Activated CD4-positive, alpha-beta T cell treated with anti-CD3 and anti-CD28 coated beads for 4 hours (primary cell): ENCODE results near the gene CAV3.
"Not testable (repeated sequence)": the region's sequence is repeated elsewhere in the genome, so short reads cannot be mapped to it uniquely, and the experiment has no call there.

Experiments
- DNase-seq, 2 donors: peaks; one replicate each; pipeline ENCODE4 v3.0.0-alpha.2; 2020

CAV3 gene

GRCh38 chr3:8733332-8734094 is at the start of gene CAV3:
Gene CAV3 (plus strand): TSS chr3:8733802. CDS start chr3:8733877, 75 bp downstream.
- no peak for DNase-seq

GRCh38 chr3:8684992-8685391 is 48.6 kb upstream of the CAV3 start:
- DNase-seq, result not testable (repeated sequence)

- not testable (repeated sequence) for DNase-seq
Observed at GRCh38 chr3:8691295-8691694, 42.3 kb upstream of the CAV3 start.

DNA sequence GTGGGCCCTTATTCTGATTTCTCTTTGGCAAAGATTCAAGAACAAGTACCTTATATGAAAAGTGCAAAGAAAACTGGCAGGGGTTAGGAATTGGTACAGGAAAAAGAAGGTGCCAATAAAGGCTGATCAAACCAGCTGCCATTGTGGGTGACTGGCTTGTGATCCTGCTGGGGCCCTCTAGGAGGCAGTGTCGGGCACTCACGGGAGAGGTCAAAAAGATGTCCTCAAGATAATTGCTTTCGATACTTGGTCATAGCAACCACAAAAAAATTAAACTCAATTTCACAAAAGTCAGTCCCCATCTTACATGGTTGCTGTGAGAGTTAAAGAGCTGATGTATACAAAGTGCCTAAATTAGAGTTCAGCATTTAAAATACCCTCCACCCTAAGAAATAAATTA is 31.0 kb upstream of the CAV3 start:
- DNase-seq, result no peak

- DNase-seq, result no peak
Observed at GRCh38 chr3:8705575-8705974, 28.0 kb upstream of the CAV3 start.

- DNase-seq, result no peak
Observed at GRCh38 chr3:8709287-8709686, 24.3 kb upstream of the CAV3 start.

GRCh38 chr3:8709801-8710507 is 23.6 kb upstream of the CAV3 start:
- DNase-seq, result no peak

GRCh38 chr3:8712045-8712907 is 21.3 kb upstream of the CAV3 start:
- DNase-seq, result no peak

GRCh38 chr3:8712908-8713255 is 20.7 kb upstream of the CAV3 start:
- no peak for DNase-seq

GRCh38 chr3:8713901-8714759 is 19.5 kb upstream of the CAV3 start:
- DNase-seq, result no peak

DNA sequence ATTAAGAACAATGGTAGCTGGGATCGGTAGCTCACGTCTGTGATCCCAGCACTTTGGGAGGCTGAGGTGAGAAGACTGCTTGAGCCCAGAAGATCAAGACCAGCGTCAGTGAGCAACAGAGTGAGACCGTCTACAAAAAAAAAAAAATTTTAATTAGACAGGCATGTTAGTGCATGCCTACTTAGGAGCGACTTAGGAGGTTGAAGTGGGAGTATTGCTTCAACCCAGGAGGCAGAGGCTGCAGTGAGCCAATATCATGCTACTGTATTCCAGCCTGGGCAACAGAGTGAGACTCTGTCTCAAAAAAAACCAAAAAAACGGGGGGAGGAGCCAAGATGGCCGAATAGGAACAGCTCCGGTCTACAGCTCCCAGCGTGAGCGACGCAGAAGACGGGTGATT is 17.8 kb upstream of the CAV3 start:
- not testable (repeated sequence) for DNase-seq

DNA sequence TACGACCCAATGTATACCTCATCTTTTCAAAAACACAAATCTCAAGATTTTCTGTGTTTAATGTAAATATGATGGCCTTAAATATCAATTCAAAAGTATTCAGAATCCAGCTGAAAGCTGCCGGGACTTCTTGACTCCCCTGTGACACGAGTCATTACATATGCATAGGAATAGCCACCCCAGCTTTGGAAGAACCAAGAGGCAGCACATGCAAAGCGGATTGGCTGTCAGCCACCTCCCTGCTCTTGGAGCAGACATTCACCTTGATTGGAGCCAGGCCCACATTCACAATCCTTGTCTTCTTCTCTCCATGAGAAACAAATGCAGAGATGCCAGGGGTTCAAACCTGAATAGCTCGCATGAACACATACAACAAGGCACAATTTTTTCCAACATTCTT is 10.8 kb upstream of the CAV3 start:
- no peak for DNase-seq

DNA sequence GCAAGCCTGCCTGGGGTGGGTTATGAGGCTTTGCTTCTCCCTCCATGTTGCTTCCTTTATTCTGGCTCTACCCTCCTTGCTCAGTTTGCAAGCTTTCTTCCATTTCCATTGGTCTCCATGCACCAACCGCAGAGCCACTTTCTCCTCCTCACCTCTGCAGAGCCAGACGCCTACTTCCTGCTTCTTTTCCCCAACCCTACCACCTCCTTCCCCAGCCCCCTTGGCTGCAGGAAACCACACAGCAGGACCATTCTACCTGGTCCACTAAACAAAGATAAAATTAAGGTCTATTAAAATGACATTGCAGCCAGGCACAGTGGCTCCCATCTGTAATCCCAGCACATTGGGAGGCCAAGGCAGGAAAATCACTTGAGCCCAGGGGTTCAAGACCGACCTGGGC is 10.0 kb upstream of the CAV3 start:
- DNase-seq, result no peak

DNA sequence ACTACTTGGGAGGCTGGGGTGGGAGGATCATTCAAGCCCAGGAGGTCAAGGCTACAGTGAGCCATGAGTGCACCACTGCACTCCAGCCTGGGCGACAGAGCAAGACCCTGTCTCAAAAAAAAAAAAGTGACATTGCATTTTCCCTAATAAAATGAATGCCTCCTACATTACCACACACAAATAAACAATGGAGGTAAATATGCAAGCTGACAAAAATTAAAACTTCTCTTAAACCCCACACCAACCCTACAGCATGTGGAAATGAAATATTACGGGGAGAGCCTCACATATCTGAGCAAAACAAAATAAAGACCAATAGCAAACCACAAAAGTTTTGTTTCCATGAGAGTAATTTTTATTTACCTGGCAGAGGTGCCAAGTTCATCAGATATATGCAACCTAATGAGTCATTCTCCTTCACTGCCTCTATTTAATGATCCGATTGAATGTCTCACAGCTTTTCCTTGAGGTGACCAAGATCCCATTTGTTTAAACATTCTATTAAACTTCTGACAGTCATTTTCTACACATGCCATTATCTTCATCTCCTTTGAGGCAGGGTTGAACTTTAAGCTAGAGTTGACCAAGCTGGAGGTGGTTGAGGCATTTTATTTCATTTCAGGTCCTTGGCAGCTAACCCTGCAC is 9.4 kb upstream of the CAV3 start:
- DNase-seq, result no peak

GRCh38 chr3:8727605-8728512 is 5.7 kb upstream of the CAV3 start:
- no peak for DNase-seq

DNA sequence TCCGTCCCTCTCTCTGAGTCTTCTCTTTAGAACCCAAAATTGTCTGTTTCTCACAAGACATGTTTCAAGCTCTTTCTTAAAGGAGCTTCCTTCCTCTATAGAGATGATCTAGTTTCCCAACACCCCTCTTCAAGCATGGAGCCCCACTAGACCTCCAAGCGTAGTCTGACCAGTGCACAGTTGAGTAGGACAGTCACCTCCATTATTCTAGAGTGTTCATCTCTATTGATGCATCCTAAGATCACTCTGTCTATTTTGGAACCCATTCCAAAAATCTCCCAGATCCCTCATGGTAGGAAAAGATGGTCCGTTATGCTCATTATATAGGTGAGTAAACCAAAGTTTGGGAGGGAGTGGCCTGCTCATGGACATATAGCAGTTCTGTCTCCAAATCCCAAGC is 4.1 kb upstream of the CAV3 start:
- no peak for DNase-seq

GRCh38 chr3:8730656-8731055 is 2.9 kb upstream of the CAV3 start:
- no peak for DNase-seq

DNA sequence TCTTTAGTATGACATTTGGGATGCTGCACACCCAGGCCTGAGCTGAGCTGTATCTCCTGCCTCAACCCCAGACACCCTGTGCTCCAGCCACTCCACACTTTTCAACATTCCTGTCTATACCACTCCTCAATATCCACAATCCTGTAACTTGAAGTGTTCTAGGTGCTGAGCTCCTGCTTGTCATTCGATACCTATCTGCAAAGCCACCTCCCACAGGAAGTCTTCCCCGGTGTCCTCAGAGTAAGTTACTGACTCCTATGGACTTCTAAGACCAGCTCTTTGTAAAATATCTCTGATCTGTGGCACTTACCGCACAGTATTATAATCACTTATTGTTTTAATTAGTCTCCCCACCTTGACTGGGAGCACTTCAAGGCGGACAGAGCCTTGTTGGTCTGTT is 1.2 kb upstream of the CAV3 start:
- DNase-seq, result no peak

DNA sequence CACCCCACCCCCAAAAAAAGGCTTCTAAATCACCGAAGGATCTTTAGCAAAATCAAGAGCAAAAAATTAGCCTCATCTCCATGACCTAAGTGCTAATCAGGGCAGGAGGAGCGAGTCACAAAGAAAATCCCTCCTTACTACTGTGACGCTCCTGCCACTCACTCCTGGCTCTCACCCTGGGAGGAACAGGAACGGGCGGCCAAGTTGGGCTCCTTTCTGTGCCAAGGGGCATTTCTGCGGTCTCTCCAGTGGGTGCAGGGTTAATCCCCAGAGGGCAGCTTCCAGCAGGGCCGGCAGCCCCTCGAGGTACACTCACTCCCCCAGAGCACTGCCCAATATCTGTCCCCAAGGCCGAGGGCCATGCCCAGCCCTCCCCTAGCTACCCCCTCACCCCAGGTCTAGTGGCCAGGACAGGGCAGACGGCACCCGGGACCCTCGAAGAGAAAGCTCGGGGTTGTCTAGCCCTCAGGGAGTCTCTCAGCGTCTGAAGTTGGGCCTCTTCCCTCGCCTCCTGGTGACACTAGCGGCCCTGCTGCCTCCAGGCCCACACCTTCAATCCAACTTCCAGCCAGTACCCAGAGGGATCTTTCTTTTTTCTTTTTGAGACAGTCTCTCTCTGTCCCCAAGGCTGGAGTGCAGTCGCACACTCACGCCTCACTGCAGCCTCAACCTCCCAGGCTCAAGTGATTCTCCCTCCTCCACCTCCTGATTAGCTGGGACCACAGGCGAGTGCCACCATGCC is 706 bp downstream of the CAV3 start:
- DNase-seq, result no peak

- DNase-seq, result no peak
Observed at GRCh38 chr3:8734908-8735307, 1.3 kb downstream of the CAV3 start.
